GM12878 (cell line): Measurements from ENCODE around the gene PODXL2.

Experiments
- BACH1 ChIP-seq: fragments of 450-650 bp; IDR thresholded peaks from 2 replicates; pipeline ENCODE4 v1.6.1; 2017; ENCODE audit warnings: mild to moderate bottlenecking, borderline replicate concordance
- CTCF ChIP-seq, 3 experiments: IDR thresholded peaks in 2 of 3; conservative IDR thresholded peaks in 1 of 3; 2 replicates each; pipeline ENCODE4 v1.5.1; 2011; ENCODE audit warnings: low read depth in 3 of 3, low read length in 3 of 3, mild to moderate bottlenecking in 3 of 3, control low read depth in 2 of 3, moderate library complexity in 2 of 3, inconsistent platforms in 1 of 3, mixed read lengths in 1 of 3; ENCODE audit not compliant: control insufficient read depth in 2 of 3, insufficient read depth in 1 of 3; ENCODE audit errors: extremely low read depth in 1 of 3
- SIX5 ChIP-seq: IDR thresholded peaks from 2 replicates; pipeline ENCODE4 v1.6.1; 2011; ENCODE audit warnings: mild to moderate bottlenecking, low read depth, low read length, moderate library complexity; ENCODE audit not compliant: severe bottlenecking

DNA sequence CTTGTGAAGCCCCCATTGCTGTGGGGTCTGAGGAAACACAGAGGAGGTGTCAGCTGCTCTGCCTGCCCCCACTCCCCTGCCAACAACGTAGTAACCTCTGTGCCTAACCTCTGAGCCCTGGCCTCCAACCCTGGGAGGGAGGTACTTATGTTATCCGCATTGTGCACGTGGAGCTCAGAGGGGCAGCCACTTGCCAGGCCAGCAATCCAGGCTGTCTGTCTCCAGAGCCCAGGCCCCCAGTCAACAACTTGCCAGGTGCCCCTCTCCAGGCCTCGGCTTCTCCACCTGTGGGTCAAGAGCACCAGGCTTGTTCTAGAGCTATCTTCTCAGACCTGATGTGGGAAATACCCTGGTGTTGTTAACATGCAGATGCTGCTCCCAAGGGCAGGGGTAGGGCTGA, 41.1 kb upstream of the PODXL2 start:
- TF ChIP-seq CTCF (IDR thresholded peaks at IDR 0.05 in 2 of 3, conservative IDR thresholded peaks at IDR 0.05 in 1 of 3; ENCODE audit: control insufficient read depth in 2 of 3, extremely low read depth in 1 of 3, insufficient read depth in 1 of 3, low read depth in 3 of 3, low read length in 3 of 3) (no peak), SIX5 (no peak), BACH1 (no peak)
